HepG2 (cell line): ENCODE results near the gene DHX16. TPM values are rescaled to one million over a fixed set of nuclear protein-coding genes. Genes with fewer than 3 reads are reported as not detected.

Source experiments
- ATF1 ChIP-seq: IDR thresholded peaks from 2 replicates; pipeline ENCODE4 v1.6.1; 2016; ENCODE audit warnings: mild to moderate bottlenecking, control low read depth
- CSRNP1 ChIP-seq: sonication (generic); formaldehyde crosslinking; IDR thresholded peaks from 2 replicates; pipeline ENCODE4 v1.8.1; 2023; ENCODE audit warnings: mild to moderate bottlenecking, missing genetic modification reagents
- FOXJ3 ChIP-seq: sonication (generic); formaldehyde crosslinking; IDR thresholded peaks from 2 replicates; pipeline ENCODE4 v1.4.0; 2020; ENCODE audit warnings: missing genetic modification reagents, mild to moderate bottlenecking, borderline replicate concordance
- FOXK1 ChIP-seq: sonication (generic); formaldehyde crosslinking; IDR thresholded peaks from 2 replicates; pipeline ENCODE4 v1.4.0; 2020; ENCODE audit warnings: low read depth, missing genetic modification reagents, borderline replicate concordance
- HNF4A ChIP-seq: sonication (generic); formaldehyde crosslinking; IDR thresholded peaks from 2 replicates; pipeline ENCODE4 v1.4.0; 2020; ENCODE audit warnings: missing genetic modification reagents
- JARID2 ChIP-seq: sonication (generic); formaldehyde crosslinking; IDR thresholded peaks from 2 replicates; pipeline ENCODE4 v1.8.1; 2023; ENCODE audit warnings: missing genetic modification reagents, inconsistent platforms; ENCODE audit not compliant: insufficient replicate concordance
- KAT7 ChIP-seq: IDR thresholded peaks from 2 replicates; pipeline ENCODE4 v1.6.1; 2018; ENCODE audit warnings: borderline replicate concordance, missing compliant biosample characterization
- NFKB2 ChIP-seq: sonication (generic); formaldehyde crosslinking; IDR thresholded peaks from 2 replicates; pipeline ENCODE4 v1.4.0; 2020; ENCODE audit warnings: missing genetic modification reagents, borderline replicate concordance
- PCBP2 ChIP-seq: fragments of 200-400 bp; formaldehyde crosslinking; optimal IDR thresholded peaks from 2 replicates; pipeline ENCODE3; 2018; ENCODE audit warnings: low read length, low read depth; ENCODE audit not compliant: poor library complexity, severe bottlenecking
- SETDB1 ChIP-seq: sonication (generic); formaldehyde crosslinking; IDR thresholded peaks from 2 replicates; pipeline ENCODE4 v1.5.1; 2020; ENCODE audit warnings: missing genetic modification reagents, mild to moderate bottlenecking, borderline replicate concordance
- SP1 ChIP-seq, 2 experiments: fragments of 450-650 bp in 1 of 2; sonication (generic) in 1 of 2; formaldehyde crosslinking in 1 of 2; IDR thresholded peaks; 2 replicates each; pipeline versions ENCODE4 v1.4.0 to v1.6.1; 2016 to 2020; ENCODE audit warnings: missing genetic modification reagents in 1 of 2
- TEAD2 ChIP-seq: sonication (generic); formaldehyde crosslinking; IDR thresholded peaks from 2 replicates; pipeline ENCODE4 v1.9.0; 2021; ENCODE audit warnings: missing genetic modification reagents
- ZBTB20 ChIP-seq: sonication (generic); formaldehyde crosslinking; IDR thresholded peaks from 2 replicates; pipeline ENCODE4 v1.8.1; 2023; ENCODE audit warnings: missing genetic modification reagents, low read depth, mild to moderate bottlenecking, borderline replicate concordance
- ZBTB8A ChIP-seq: sonication (generic); formaldehyde crosslinking; IDR thresholded peaks from 2 replicates; pipeline ENCODE4 v1.4.0; 2020; ENCODE audit warnings: mild to moderate bottlenecking, low read depth, missing genetic modification reagents, borderline replicate concordance
- ZFP1 ChIP-seq: IDR thresholded peaks from 2 replicates; pipeline ENCODE4 v1.6.1; 2016
- ZNF101 ChIP-seq: sonication (generic); formaldehyde crosslinking; IDR thresholded peaks from 2 replicates; pipeline ENCODE4 v1.4.0; 2020; ENCODE audit warnings: mild to moderate bottlenecking, low read depth, missing genetic modification reagents, borderline replicate concordance
- ZNF263 ChIP-seq: sonication (generic); formaldehyde crosslinking; IDR thresholded peaks from 2 replicates; pipeline ENCODE4 v1.4.0; 2020; ENCODE audit warnings: missing genetic modification reagents
- ZNF484 ChIP-seq: sonication (generic); formaldehyde crosslinking; IDR thresholded peaks from 2 replicates; pipeline ENCODE4 v1.5.1; 2020; ENCODE audit warnings: mild to moderate bottlenecking, low read depth, missing genetic modification reagents, borderline replicate concordance
- ZNF614 ChIP-seq: IDR thresholded peaks from 2 replicates; pipeline ENCODE4 v1.6.1; 2018; ENCODE audit warnings: missing biosample characterization, missing genetic modification reagents, inconsistent platforms, borderline replicate concordance
- ZNF616 ChIP-seq: sonication (generic); formaldehyde crosslinking; IDR thresholded peaks from 2 replicates; pipeline ENCODE4 v1.5.0; 2020; ENCODE audit warnings: low read depth, mild to moderate bottlenecking, missing genetic modification reagents
- ZNF646 ChIP-seq: sonication (generic); formaldehyde crosslinking; IDR thresholded peaks from 2 replicates; pipeline ENCODE4 v1.9.0; 2021; ENCODE audit warnings: mild to moderate bottlenecking, missing genetic modification reagents
- ZNF781 ChIP-seq: sonication (generic); formaldehyde crosslinking; IDR thresholded peaks from 2 replicates; pipeline ENCODE4 v1.5.1; 2020; ENCODE audit warnings: borderline replicate concordance, mild to moderate bottlenecking, missing genetic modification reagents; ENCODE audit errors: not compliant biosample characterization
- polyA plus RNA-seq, 8 experiments: library from polyadenylated mRNA; depleted of rRNA in 3 of 8; stranded (reverse) in 7 of 8; unstranded in 1 of 8; fragments of >200 nt; fragmentation: Illumina TruSeq in 4 of 8; extraction: Trizol in 4 of 8; gene quantifications; 2 replicates each; pipeline versions ENCODE4 v1.2.1 to v1.2.3, GENCODE V29; 2011 to 2016; ENCODE audit warnings: low read depth in 4 of 8, missing spikeins in 1 of 8, mixed read lengths in 1 of 8; ENCODE audit not compliant: insufficient read depth in 1 of 8
- total RNA-seq, 5 experiments: library from RNA; depleted of rRNA; stranded (reverse); fragments of >200 nt; fragmentation: Illumina TruSeq; extraction: Trizol; gene quantifications; 2 replicates each; pipeline ENCODE4 v1.2.3, GENCODE V29; 2016; ENCODE audit warnings: low read depth in 1 of 5

DHX16 gene
- total and polyA plus RNA-seq, 2 of the 13 experiments (the other 11 are each of a cell fraction or from before 2014, with no cell fraction given), result 57.0 to 58.5 TPM

GRCh38 chr6:30656513-30656912 lies 16.3 kb downstream of the DHX16 start (continued):
- TF ChIP-seq NFKB2 (CRISPR knock-in tag) (0 out of 2 replicates have a peak, but pooled peaks have one; percentile 24), ZNF646 (CRISPR knock-in tag) (no peak), TEAD2 (CRISPR knock-in tag) (no peak), JARID2 (CRISPR knock-in tag) (no peak), FOXK1 (CRISPR knock-in tag) (no peak), PCBP2 (no peak), ATF1 (CRISPR knock-in tag) (no peak), ZNF616 (CRISPR knock-in tag) (no peak), ZFP1 (CRISPR knock-in tag) (no peak), SETDB1 (CRISPR knock-in tag) (no peak), SP1 (IDR thresholded peaks at IDR 0.05) (no peak), SP1 (CRISPR knock-in tag; IDR thresholded peaks at IDR 0.05) (no peak), ZNF484 (no peak), HNF4A (no peak), ZNF614 (CRISPR knock-in tag) (no peak), KAT7 (CRISPR knock-in tag) (no peak), FOXJ3 (CRISPR knock-in tag) (no peak), ZNF101 (CRISPR knock-in tag) (no peak), ZBTB8A (CRISPR knock-in tag) (no peak), CSRNP1 (CRISPR knock-in tag) (no peak), ZNF781 (no peak), ZBTB20 (CRISPR knock-in tag) (no peak), ZNF263 (CRISPR knock-in tag) (no peak)
